Testis (tissue), 2 donors: ENCODE data around the gene F8A1.
"Not testable (repeated sequence)": the region's sequence is repeated elsewhere in the genome, so short reads cannot be mapped to it uniquely, and the experiment has no call there.

ENCODE experiments used
- POLR2A ChIP-seq: fragments of 450-650 bp; IDR thresholded peaks from one replicate; pipeline ENCODE4 v1.6.1; 2017; ENCODE audit warnings: antibody characterized with exemption, mild to moderate bottlenecking, moderate library complexity
- TF ChIP-seq, protein P1 (sequence below), 3 experiments: fragments of 450-650 bp in 2 of 3; fragments of 200-600 bp in 1 of 3; sonication (generic) in 1 of 3; IDR thresholded peaks; one replicate each; pipeline ENCODE4 v1.5.1; 2016 to 2019; ENCODE audit warnings: antibody characterized with exemption in 3 of 3, mild to moderate bottlenecking in 2 of 3, moderate library complexity in 1 of 3

DNA sequence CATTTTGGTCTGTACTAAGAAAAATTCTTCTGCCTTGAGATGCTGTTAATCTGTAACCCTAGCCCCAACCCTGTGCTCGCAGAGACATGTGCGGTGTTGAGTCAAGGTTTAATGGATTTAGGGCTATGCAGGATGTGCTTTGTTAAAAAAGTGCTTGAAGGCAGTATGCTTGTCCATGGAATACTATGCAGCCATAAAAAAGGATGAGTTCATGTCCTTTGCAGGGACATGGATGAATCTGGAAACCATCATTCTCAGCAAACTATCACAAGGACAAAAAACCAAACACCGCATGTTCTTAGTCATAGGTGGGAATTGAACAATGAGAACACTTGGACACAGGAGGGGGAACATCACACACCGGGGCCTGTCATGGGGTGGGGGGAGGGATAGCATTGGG lies 23.9 kb downstream of the F8A1 start:
- TF ChIP-seq, protein P1, sequence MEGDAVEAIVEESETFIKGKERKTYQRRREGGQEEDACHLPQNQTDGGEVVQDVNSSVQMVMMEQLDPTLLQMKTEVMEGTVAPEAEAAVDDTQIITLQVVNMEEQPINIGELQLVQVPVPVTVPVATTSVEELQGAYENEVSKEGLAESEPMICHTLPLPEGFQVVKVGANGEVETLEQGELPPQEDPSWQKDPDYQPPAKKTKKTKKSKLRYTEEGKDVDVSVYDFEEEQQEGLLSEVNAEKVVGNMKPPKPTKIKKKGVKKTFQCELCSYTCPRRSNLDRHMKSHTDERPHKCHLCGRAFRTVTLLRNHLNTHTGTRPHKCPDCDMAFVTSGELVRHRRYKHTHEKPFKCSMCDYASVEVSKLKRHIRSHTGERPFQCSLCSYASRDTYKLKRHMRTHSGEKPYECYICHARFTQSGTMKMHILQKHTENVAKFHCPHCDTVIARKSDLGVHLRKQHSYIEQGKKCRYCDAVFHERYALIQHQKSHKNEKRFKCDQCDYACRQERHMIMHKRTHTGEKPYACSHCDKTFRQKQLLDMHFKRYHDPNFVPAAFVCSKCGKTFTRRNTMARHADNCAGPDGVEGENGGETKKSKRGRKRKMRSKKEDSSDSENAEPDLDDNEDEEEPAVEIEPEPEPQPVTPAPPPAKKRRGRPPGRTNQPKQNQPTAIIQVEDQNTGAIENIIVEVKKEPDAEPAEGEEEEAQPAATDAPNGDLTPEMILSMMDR (IDR thresholded peaks at IDR 0.05) = not testable (repeated sequence)
- TF ChIP-seq POLR2A = not testable (repeated sequence)
